ENCODE data around the gene SNPH.

DNA sequence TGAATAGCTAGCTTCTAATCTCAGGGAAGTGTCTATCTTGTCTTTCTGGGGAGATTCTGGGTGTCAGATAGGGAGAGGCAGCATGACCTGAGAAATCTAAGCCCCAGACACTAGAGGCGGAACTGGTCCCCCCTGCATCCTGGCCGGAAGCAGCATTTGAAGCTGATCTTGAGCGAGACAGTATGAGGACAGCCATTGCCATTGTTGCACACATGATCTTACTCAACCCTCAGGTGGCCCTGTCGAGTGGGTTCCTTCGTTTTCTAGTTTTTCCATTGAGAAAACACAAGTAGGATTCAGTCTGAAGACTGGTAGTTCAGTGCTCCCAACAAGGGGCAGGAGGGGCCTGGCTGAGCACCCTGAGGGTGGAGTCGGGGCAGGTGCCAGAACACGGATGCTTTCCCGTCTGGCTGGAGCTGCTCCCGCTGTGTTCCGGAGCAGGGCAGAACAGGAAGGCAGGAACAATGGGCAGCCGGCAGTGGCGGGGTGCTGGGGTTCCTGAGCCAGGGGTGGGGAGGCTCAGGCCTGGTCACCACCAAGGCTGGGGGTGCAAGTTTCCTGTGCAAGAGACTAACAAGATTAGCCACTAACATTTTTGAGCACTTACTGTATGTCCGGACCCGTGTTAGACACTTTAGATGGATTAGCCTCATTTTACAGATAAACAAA, 70.7 kb downstream of the SNPH start:
- no peak for TF ChIP-seq POLR2AphosphoS2 (conservative IDR thresholded peaks at IDR 0.05; ENCODE audit: low read length)
- TF ChIP-seq CTCF (IDR thresholded peaks at IDR 0.05), result no peak
- TF ChIP-seq REST (IDR thresholded peaks at IDR 0.05), result no peak
- TF ChIP-seq, protein P1, sequence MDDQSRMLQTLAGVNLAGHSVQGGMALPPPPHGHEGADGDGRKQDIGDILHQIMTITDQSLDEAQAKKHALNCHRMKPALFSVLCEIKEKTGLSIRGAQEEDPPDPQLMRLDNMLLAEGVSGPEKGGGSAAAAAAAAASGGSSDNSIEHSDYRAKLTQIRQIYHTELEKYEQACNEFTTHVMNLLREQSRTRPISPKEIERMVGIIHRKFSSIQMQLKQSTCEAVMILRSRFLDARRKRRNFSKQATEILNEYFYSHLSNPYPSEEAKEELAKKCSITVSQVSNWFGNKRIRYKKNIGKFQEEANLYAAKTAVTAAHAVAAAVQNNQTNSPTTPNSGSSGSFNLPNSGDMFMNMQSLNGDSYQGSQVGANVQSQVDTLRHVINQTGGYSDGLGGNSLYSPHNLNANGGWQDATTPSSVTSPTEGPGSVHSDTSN (IDR thresholded peaks at IDR 0.05), result no peak
- TF ChIP-seq, protein P2, sequence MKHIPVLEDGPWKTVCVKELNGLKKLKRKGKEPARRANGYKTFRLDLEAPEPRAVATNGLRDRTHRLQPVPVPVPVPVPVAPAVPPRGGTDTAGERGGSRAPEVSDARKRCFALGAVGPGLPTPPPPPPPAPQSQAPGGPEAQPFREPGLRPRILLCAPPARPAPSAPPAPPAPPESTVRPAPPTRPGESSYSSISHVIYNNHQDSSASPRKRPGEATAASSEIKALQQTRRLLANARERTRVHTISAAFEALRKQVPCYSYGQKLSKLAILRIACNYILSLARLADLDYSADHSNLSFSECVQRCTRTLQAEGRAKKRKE (CRISPR knock-in tag; IDR thresholded peaks at IDR 0.05; ENCODE audit: low read depth), result no peak
- no peak for TF ChIP-seq EP300 (IDR thresholded peaks at IDR 0.05)
- no peak for TF ChIP-seq SREBF2 (IDR thresholded peaks at IDR 0.05)
- TF ChIP-seq POLR2A (IDR thresholded peaks at IDR 0.05; ENCODE audit: low read length), result no peak
- no peak for TF ChIP-seq USF2 (IDR thresholded peaks at IDR 0.05)
- TF ChIP-seq HDAC2 (IDR thresholded peaks at IDR 0.05), result no peak
- no peak for TF ChIP-seq CEBPB (IDR thresholded peaks at IDR 0.05)
